Astrocyte (in vitro differentiated cells and primary cell): ENCODE measurements around the gene PCBP2. TPM values are rescaled to one million over a fixed set of nuclear protein-coding genes. Genes with fewer than 3 reads are reported as not detected.

Experiments used
- DNase-seq: peaks from one replicate; pipeline ENCODE4 v3.0.0-alpha.2; 2010; ENCODE audit warnings: low read depth
- FAIRE-seq: peaks from 2 replicates; lab custom pipeline; 2011; peaks lifted over from hg19 to GRCh38; lab: Jason Lieb, UNC
- H2AFZ ChIP-seq: 2 replicates; pipeline ENCODE4 v1.6.0; 2012; ENCODE audit warnings: low read depth, low read length, inconsistent platforms
- H3K27ac ChIP-seq: 2 replicates; pipeline ENCODE4 v1.5.1; 2011; ENCODE audit warnings: low read depth, low read length, inconsistent platforms
- H3K27me3 ChIP-seq: 2 replicates; pipeline ENCODE4 v1.6.0; 2011; ENCODE audit warnings: low read length, inconsistent platforms; ENCODE audit not compliant: insufficient read depth
- H3K36me3 ChIP-seq: 2 replicates; pipeline ENCODE4 v1.5.1; 2011; ENCODE audit warnings: low read length, inconsistent platforms; ENCODE audit not compliant: insufficient read depth
- H3K4me1 ChIP-seq: 2 replicates; pipeline ENCODE4 v1.5.1; 2011; ENCODE audit warnings: low read length, inconsistent platforms; ENCODE audit not compliant: insufficient read depth
- H3K4me2 ChIP-seq: 2 replicates; pipeline ENCODE4 v1.6.0; 2012; ENCODE audit warnings: low read length, inconsistent platforms
- H3K4me3 ChIP-seq: 2 replicates; pipeline ENCODE4 v1.5.1; 2011; ENCODE audit warnings: low read depth, mild to moderate bottlenecking, low read length, inconsistent platforms; ENCODE audit not compliant: insufficient read depth
- H3K79me2 ChIP-seq: 2 replicates; pipeline ENCODE4 v1.6.0; 2012; ENCODE audit warnings: mild to moderate bottlenecking, low read length, inconsistent platforms; ENCODE audit not compliant: insufficient read depth
- H3K9ac ChIP-seq: 2 replicates; pipeline ENCODE4 v1.6.0; 2012; ENCODE audit warnings: mild to moderate bottlenecking, low read length, inconsistent platforms
- H3K9me3 ChIP-seq: 2 replicates; pipeline ENCODE4 v1.5.1; 2012; ENCODE audit warnings: low read depth, mild to moderate bottlenecking, low read length, inconsistent platforms; ENCODE audit not compliant: insufficient read depth
- H4K20me1 ChIP-seq: 2 replicates; pipeline ENCODE4 v1.6.0; 2012; ENCODE audit warnings: low read length, inconsistent platforms; ENCODE audit not compliant: insufficient read depth
- H3K27ac Mint-ChIP-seq: one replicate; pipeline ENCODE4 v1.8.0; 2021; ENCODE audit warnings: mild to moderate bottlenecking, mixed read lengths; ENCODE audit not compliant: unreplicated experiment
- H3K27me3 Mint-ChIP-seq: one replicate; pipeline ENCODE4 v1.8.0; 2021; ENCODE audit warnings: low read depth, mixed read lengths; ENCODE audit not compliant: unreplicated experiment
- H3K36me3 Mint-ChIP-seq: one replicate; pipeline ENCODE4 v1.8.0; 2021; ENCODE audit warnings: low read depth, mixed read lengths; ENCODE audit not compliant: unreplicated experiment
- H3K4me1 Mint-ChIP-seq: one replicate; pipeline ENCODE4 v1.8.0; 2021; ENCODE audit warnings: low read depth, mixed read lengths; ENCODE audit not compliant: unreplicated experiment
- H3K4me3 Mint-ChIP-seq: one replicate; pipeline ENCODE4 v1.8.0; 2021; ENCODE audit warnings: mild to moderate bottlenecking, moderate library complexity, mixed read lengths; ENCODE audit not compliant: unreplicated experiment
- H3K9me3 Mint-ChIP-seq: one replicate; pipeline ENCODE4 v1.8.0; 2021; ENCODE audit warnings: mild to moderate bottlenecking, mixed read lengths; ENCODE audit not compliant: unreplicated experiment
- EZH2 ChIP-seq: IDR thresholded peaks from 2 replicates; pipeline ENCODE4 v1.6.1; 2012; ENCODE audit warnings: mild to moderate bottlenecking, low read length, inconsistent platforms; ENCODE audit not compliant: insufficient read depth
- total RNA-seq: library from RNA; stranded (reverse); gene quantifications from 2 replicates; pipeline ENCODE4 v1.2.1, GENCODE V29; 2021
- TF ChIP-seq, protein P1 (sequence below): IDR thresholded peaks from 2 replicates; pipeline ENCODE4 v1.5.1; 2011; ENCODE audit warnings: low read depth, mild to moderate bottlenecking, inconsistent platforms, low read length, moderate library complexity; ENCODE audit not compliant: insufficient read depth

Gene PCBP2
- total RNA-seq, 1 donor from 2014 or later, result 733 TPM

DNA sequence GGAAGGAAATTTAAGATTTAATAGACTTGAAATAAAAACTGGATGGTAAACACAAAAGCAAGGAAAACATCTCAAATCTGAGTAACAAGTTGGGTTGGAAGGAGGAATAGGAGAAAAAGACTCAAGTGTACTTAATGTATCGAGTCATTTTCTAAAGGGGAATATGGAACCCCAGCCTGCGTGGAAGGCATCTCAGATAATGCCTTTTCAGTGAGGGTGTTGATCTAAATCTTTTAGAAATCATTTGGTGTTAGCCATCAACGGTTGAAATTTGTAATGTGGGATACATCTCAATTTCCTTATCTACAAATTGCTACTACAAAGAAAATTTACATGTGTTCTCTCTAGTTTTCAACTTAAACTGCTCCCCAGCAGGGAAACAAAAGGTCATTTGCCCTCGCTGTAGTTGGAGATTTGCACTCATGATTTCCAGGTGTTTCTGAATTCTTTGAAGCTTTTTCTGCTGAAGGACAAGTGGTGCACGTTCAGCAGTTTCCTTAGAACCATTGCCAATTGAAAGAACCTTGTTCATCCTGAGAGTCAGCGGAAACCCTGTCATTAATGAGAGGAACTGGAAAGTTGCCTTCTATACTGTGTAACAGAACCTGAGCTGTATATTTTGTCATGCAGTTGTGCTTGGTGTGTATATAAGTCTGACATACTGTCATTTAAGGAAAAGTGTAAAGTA, 2.2 kb downstream of the PCBP2 start:
- Histone ChIP-seq H3K79me2 (peaks cover 70% of the 10 kb centered on the region), H4K20me1 (peaks cover 65% of the 10 kb centered on the region)

DNA sequence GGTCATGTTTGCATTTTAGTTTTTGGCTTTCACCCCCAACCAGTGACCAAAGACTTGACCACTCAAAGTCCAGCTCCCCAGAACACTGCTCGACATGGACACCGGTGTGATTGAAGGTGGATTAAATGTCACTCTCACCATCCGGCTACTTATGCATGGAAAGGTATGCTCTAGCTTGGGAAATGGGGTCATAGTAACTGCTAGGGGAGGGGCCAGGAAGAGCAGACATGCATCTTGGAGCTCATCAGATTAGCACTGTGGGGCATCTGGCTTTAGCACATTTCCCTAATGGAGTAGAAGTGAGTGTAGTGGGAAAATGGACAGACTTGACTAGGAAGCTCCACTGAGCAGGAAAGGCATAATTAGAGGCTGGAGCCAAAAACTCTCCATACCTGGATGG, 2.8 kb downstream of the PCBP2 start:
- Histone ChIP-seq H4K20me1 (peaks cover 71% of the 10 kb centered on the region), H3K36me3 (peaks cover 57% of the 10 kb centered on the region), H3K4me2 (peak overlapping the region; percentile 96), H3K27me3 (no peaks in the 10 kb centered on the region), H3K9ac (peak overlapping the region; percentile 99), H3K4me3 (peak overlapping the region; percentile 100), H3K79me2 (peaks cover 76% of the 10 kb centered on the region), H3K9me3 (no peaks in the 10 kb centered on the region), H3K27ac (no peak overlapping the region), H3K4me1 (peaks cover 10% of the 10 kb centered on the region), H2AFZ (no peak overlapping the region)
- peaks cover 9% of the 10 kb centered on the region for H3K4me1 Mint-ChIP-seq
- H3K27me3 Mint-ChIP-seq, result no peaks in the 10 kb centered on the region
- peak overlapping the region; percentile 98 for H3K4me3 Mint-ChIP-seq
- peaks cover 12% of the 10 kb centered on the region for H3K36me3 Mint-ChIP-seq
- H3K9me3 Mint-ChIP-seq, result no peaks in the 10 kb centered on the region
- TF ChIP-seq EZH2, result no peak
- TF ChIP-seq, protein P1, sequence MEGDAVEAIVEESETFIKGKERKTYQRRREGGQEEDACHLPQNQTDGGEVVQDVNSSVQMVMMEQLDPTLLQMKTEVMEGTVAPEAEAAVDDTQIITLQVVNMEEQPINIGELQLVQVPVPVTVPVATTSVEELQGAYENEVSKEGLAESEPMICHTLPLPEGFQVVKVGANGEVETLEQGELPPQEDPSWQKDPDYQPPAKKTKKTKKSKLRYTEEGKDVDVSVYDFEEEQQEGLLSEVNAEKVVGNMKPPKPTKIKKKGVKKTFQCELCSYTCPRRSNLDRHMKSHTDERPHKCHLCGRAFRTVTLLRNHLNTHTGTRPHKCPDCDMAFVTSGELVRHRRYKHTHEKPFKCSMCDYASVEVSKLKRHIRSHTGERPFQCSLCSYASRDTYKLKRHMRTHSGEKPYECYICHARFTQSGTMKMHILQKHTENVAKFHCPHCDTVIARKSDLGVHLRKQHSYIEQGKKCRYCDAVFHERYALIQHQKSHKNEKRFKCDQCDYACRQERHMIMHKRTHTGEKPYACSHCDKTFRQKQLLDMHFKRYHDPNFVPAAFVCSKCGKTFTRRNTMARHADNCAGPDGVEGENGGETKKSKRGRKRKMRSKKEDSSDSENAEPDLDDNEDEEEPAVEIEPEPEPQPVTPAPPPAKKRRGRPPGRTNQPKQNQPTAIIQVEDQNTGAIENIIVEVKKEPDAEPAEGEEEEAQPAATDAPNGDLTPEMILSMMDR, result no peak
- DNase-seq, result no peak
- FAIRE-seq, result no peak
- H3K27ac Mint-ChIP-seq, result no peak overlapping the region

More for the DNA sequence above, 2.2 kb downstream of the PCBP2 start:
- peaks cover 10% of the 10 kb centered on the region for H3K4me1 ChIP-seq
- H3K27me3 ChIP-seq, result no peaks in the 10 kb centered on the region
- no peaks in the 10 kb centered on the region for H3K27me3 Mint-ChIP-seq
- peak overlapping the region; percentile 100 for H3K4me3 ChIP-seq
- no peak for DNase-seq
- H3K4me1 Mint-ChIP-seq, result peaks cover 8% of the 10 kb centered on the region
- peak overlapping the region; percentile 96 for H3K4me2 ChIP-seq
- no peak overlapping the region for H2AFZ ChIP-seq
- H3K9me3 ChIP-seq, result no peaks in the 10 kb centered on the region
- no peak for TF ChIP-seq EZH2
- TF ChIP-seq, protein P1, result no peak
- peaks cover 10% of the 10 kb centered on the region for H3K36me3 Mint-ChIP-seq
- peak overlapping the region; percentile 98 for H3K4me3 Mint-ChIP-seq
- no peak for FAIRE-seq
- peaks cover 51% of the 10 kb centered on the region for H3K36me3 ChIP-seq
- H3K9ac ChIP-seq, result peak overlapping the region; percentile 99
- H3K27ac Mint-ChIP-seq, result peak overlapping the region; percentile 72
- H3K9me3 Mint-ChIP-seq, result no peaks in the 10 kb centered on the region
- H3K27ac ChIP-seq, result no peak overlapping the region
